ENCODE measurements around the gene PCSK5. TPM values are rescaled to one million over a fixed set of nuclear protein-coding genes. Genes with fewer than 3 reads are reported as not detected.

Gene PCSK5
- total RNA-seq, 1 experiment from 2014 or later = 13.3 TPM

GRCh38 chr9:76405868-76406267 is 515.4 kb downstream of the PCSK5 start:
- DNase-seq (ENCODE audit: extremely low read depth, low read depth) = no peak
